Gastrocnemius medialis (tissue), 4 donors: ENCODE measurements around the gene CYTH1. TPM values are rescaled to one million over a fixed set of nuclear protein-coding genes. Genes with fewer than 3 reads are reported as not detected.

ENCODE experiments used
- ATAC-seq, 2 donors: fragments of 150-250 bp; one replicate each; pipeline ENCODE4 v1.9.1; 2016
- DNase-seq, 2 donors: peaks; one replicate each; pipeline ENCODE4 v3.0.0-alpha.2; 2019
- H3K27ac ChIP-seq, 4 donors: fragments of 200-600 bp; sonication (generic); 1 replicate in 1 of 4; 2 replicates in 3 of 4; pipeline ENCODE4 v1.5.1; 2016 to 2018; ENCODE audit warnings: mild to moderate bottlenecking in 2 of 4, moderate library complexity in 1 of 4
- H3K27me3 ChIP-seq, 3 donors: fragments of 200-600 bp; sonication (generic) in 2 of 3; 1 replicate in 1 of 3; 2 replicates in 2 of 3; pipeline versions ENCODE4 v1.5.1 to v1.6.0; 2016 to 2019; ENCODE audit warnings: mild to moderate bottlenecking in 1 of 3, moderate library complexity in 1 of 3
- H3K36me3 ChIP-seq, 2 donors: fragments of 200-600 bp; sonication (generic) in 1 of 2; one replicate each; pipeline ENCODE4 v1.5.1; 2017 to 2018
- H3K4me1 ChIP-seq, 2 donors: fragments of 200-600 bp; sonication (generic) in 1 of 2; one replicate each; pipeline ENCODE4 v1.5.1; 2016 to 2017; ENCODE audit warnings: mild to moderate bottlenecking in 2 of 2
- H3K4me3 ChIP-seq, 4 donors: fragments of 200-600 bp; sonication (generic) in 3 of 4; 1 replicate in 1 of 4; 2 replicates in 3 of 4; pipeline ENCODE4 v1.5.1; 2016 to 2019; ENCODE audit warnings: mild to moderate bottlenecking in 2 of 4
- H3K9me3 ChIP-seq, 3 donors: fragments of 200-600 bp; sonication (generic) in 2 of 3; 1 replicate in 1 of 3; 2 replicates in 2 of 3; pipeline ENCODE4 v1.5.1; 2016 to 2019
- CTCF ChIP-seq, 5 experiments: fragments of 450-650 bp in 3 of 5; fragments of 200-600 bp in 2 of 5; sonication (generic) in 2 of 5; IDR thresholded peaks in 4 of 5; conservative IDR thresholded peaks in 1 of 5; 1 replicate in 4 of 5; 2 replicates in 1 of 5; pipeline ENCODE4 v1.5.1; 2016 to 2019; ENCODE audit warnings: antibody characterized with exemption in 5 of 5, mild to moderate bottlenecking in 3 of 5, moderate library complexity in 3 of 5
- POLR2A ChIP-seq, 2 donors: fragments of 450-650 bp; IDR thresholded peaks; one replicate each; pipeline ENCODE4 v1.6.1; 2017; ENCODE audit warnings: antibody characterized with exemption in 2 of 2, mild to moderate bottlenecking in 2 of 2, moderate library complexity in 2 of 2
- in situ Hi-C, 4 donors: fragments of 200-750 bp; cut with MboI; loops; one replicate each; pipeline versions ENCODE4 v1.15.0 to v1.8.0; 2017; ENCODE audit warnings: low sequenced_read_pairs in 4 of 4
- intact Hi-C: fragments of 100-400 bp; cut with DNase I; formaldehyde crosslinking; loops from one replicate; pipeline ENCODE4 v1.15.1; 2023; ENCODE audit warnings: low total_unique reads
- total RNA-seq, 4 donors: library from RNA; depleted of rRNA; stranded (reverse); fragments of >200 nt; gene quantifications; one replicate each; pipeline versions ENCODE4 v1.1.0 to v1.2.3, GENCODE V29; 2016

The CYTH1 gene
- total RNA-seq, 4 donors from 2014 or later = 24.7 to 43.7 (median 32.4) TPM

GRCh38 chr17:78629436-78629995, 152.6 kb downstream of the CYTH1 start:
- in situ Hi-C loops = no loop called here
- DNase-seq (no peak), ATAC-seq (no peak)
- TF ChIP-seq CTCF (IDR thresholded peaks at IDR 0.05 in 4 of 5, conservative IDR thresholded peaks at IDR 0.05 in 1 of 5) = no peak
- no peak for TF ChIP-seq POLR2A (IDR thresholded peaks at IDR 0.05)
- intact Hi-C loops = no loop called here
- no peak overlapping the region for H3K27ac ChIP-seq
- no peaks in the 10 kb centered on the region for H3K4me1 ChIP-seq
- no peaks in the 10 kb centered on the region for H3K9me3 ChIP-seq
- no peaks in the 10 kb centered on the region for H3K36me3 ChIP-seq
- no peak overlapping the region for H3K4me3 ChIP-seq
- no peaks in the 10 kb centered on the region for H3K27me3 ChIP-seq

GRCh38 chr17:78628547-78629435, 153.3 kb downstream of the CYTH1 start:
- H3K4me3 ChIP-seq = no peak overlapping the region

GRCh38 chr17:78624324-78625151, 157.5 kb downstream of the CYTH1 start:
- Histone ChIP-seq H3K27ac (no peak overlapping the region), H3K4me3 (no peak overlapping the region), H3K36me3 (no peaks in the 10 kb centered on the region), H3K27me3 (no peaks in the 10 kb centered on the region), H3K4me1 (no peaks in the 10 kb centered on the region), H3K9me3 (no peaks in the 10 kb centered on the region)
- ATAC-seq (no peak), DNase-seq (no peak)
- TF ChIP-seq POLR2A (IDR thresholded peaks at IDR 0.05) (no peak), CTCF (IDR thresholded peaks at IDR 0.05 in 4 of 5, conservative IDR thresholded peaks at IDR 0.05 in 1 of 5) (no peak)
- in situ Hi-C loops = no loop called here
- intact Hi-C loops = no loop called here

More at GRCh38 chr17:78628547-78629435, 153.3 kb downstream of the CYTH1 start:
- H3K9me3 ChIP-seq = no peaks in the 10 kb centered on the region
- H3K4me1 ChIP-seq = no peaks in the 10 kb centered on the region
- intact Hi-C loops (no loop called here), in situ Hi-C loops (no loop called here)
- H3K36me3 ChIP-seq = no peaks in the 10 kb centered on the region
- no peaks in the 10 kb centered on the region for H3K27me3 ChIP-seq
- ATAC-seq (no peak), DNase-seq (no peak)
- no peak for TF ChIP-seq POLR2A (IDR thresholded peaks at IDR 0.05)
- no peak for TF ChIP-seq CTCF (IDR thresholded peaks at IDR 0.05 in 4 of 5, conservative IDR thresholded peaks at IDR 0.05 in 1 of 5)
- no peak overlapping the region for H3K27ac ChIP-seq

Other genes starting within 250 kb of the CYTH1 start
- under 1 TPM in 1 of 4 donors, not detected in 3; 0.56 TPM for gene DNAH17, start 204.9 kb downstream of the CYTH1 start, total RNA-seq
- 10 to 100 TPM; 15.2 to 21.1 (median 20.0) TPM for gene USP36, start 58.5 kb upstream of the CYTH1 start, total RNA-seq
- gene CEP295NL, start 120.9 kb upstream of the CYTH1 start, total RNA-seq = under 1 TPM in 1 of 4 donors, not detected in 3; 0.16 TPM
- 10 to 100 TPM; 20.4 to 28.7 (median 27.0) TPM for gene TIMP2, start 143.1 kb upstream of the CYTH1 start, total RNA-seq
- 10 to 100 TPM; 15.0 to 45.9 (median 23.0) TPM for gene LGALS3BP, start 197.7 kb upstream of the CYTH1 start, total RNA-seq
- 10 to 100 TPM; 17.5 to 38.3 (median 26.6) TPM for gene CANT1, start 227.5 kb upstream of the CYTH1 start, total RNA-seq
- gene C1QTNF1, start 241.9 kb upstream of the CYTH1 start, total RNA-seq = 10 to 100 TPM; 11.1 to 38.6 (median 21.2) TPM